SK-N-SH (cell line): Measurements from ENCODE around the gene TMEM214. TPM values are rescaled to one million over a fixed set of nuclear protein-coding genes. Genes with fewer than 3 reads are reported as not detected.

Experiments used
- CTCF ChIA-PET: fragments of 300-600, 350-600 bp; formaldehyde crosslinking; extraction: SDS; loops from one replicate; lab custom pipeline; 2021; lab: Yijun Ruan, JAX
- POLR2A ChIA-PET: fragments of 350-600 bp; sonication (Branson Sonifier 250); formaldehyde crosslinking; extraction: SDS; loops from one replicate; lab custom pipeline; 2020; ENCODE audit warnings: antibody characterized with exemption, inconsistent platforms; lab: Yijun Ruan, JAX
- DNase-seq: peaks from one replicate; pipeline ENCODE4 v3.0.0; 2012
- H2AFZ ChIP-seq: fragments of 200-600 bp; sonication (generic); 2 replicates; pipeline ENCODE4 v1.8.1; 2016; ENCODE audit warnings: antibody characterized with exemption, mild to moderate bottlenecking, low read depth
- H3F3A ChIP-seq: fragments of 200-600 bp; sonication (generic); replicated peaks from 2 replicates; pipeline ENCODE3; 2016; ENCODE audit warnings: antibody characterized with exemption, mild to moderate bottlenecking; ENCODE audit not compliant: insufficient read depth
- H3K27ac ChIP-seq, 2 experiments: fragments of 200-500 bp in 1 of 2; fragments of 200-600 bp in 1 of 2; sonication (Bioruptor generic) in 1 of 2; sonication (generic), shearing (Covaris generic) in 1 of 2; 2 replicates each; pipeline versions ENCODE4 v1.5.1 to v1.6.1; 2014 to 2016; ENCODE audit warnings: low read depth in 2 of 2, inconsistent platforms in 1 of 2, low read length in 1 of 2, mild to moderate bottlenecking in 1 of 2, mixed read lengths in 1 of 2
- H3K27me3 ChIP-seq: fragments of 200-600 bp; sonication (generic), shearing (Covaris generic); 2 replicates; pipeline ENCODE4 v1.6.1; 2016; ENCODE audit warnings: mixed run types; ENCODE audit not compliant: insufficient read depth
- H3K36me3 ChIP-seq, 2 experiments: fragments of 200-500 bp in 1 of 2; fragments of 200-600 bp in 1 of 2; sonication (Bioruptor generic) in 1 of 2; sonication (generic) in 1 of 2; replicated peaks in 1 of 2; 2 replicates each; pipeline versions ENCODE3 to v1.5.1; 2014 to 2016; ENCODE audit warnings: low read length in 1 of 2, mild to moderate bottlenecking in 1 of 2; ENCODE audit not compliant: insufficient read depth in 2 of 2, control insufficient read depth in 1 of 2
- H3K4me1 ChIP-seq, 2 experiments: fragments of 200-500 bp in 1 of 2; fragments of 200-600 bp in 1 of 2; sonication (Bioruptor generic) in 1 of 2; sonication (generic), shearing (Covaris generic) in 1 of 2; 2 replicates each; pipeline versions ENCODE4 v1.5.1 to v1.6.1; 2014 to 2016; ENCODE audit warnings: low read depth in 1 of 2, low read length in 1 of 2, mixed run types in 1 of 2; ENCODE audit not compliant: insufficient read depth in 2 of 2, control insufficient read depth in 1 of 2
- H3K4me2 ChIP-seq: fragments of 200-600 bp; sonication (generic), shearing (Covaris generic); 2 replicates; pipeline ENCODE4 v1.6.1; 2017; ENCODE audit warnings: mixed run types
- H3K4me3 ChIP-seq, 2 experiments: fragments of 200-500 bp in 1 of 2; fragments of 200-600 bp in 1 of 2; sonication (Bioruptor generic) in 1 of 2; sonication (generic), shearing (Covaris generic) in 1 of 2; 2 replicates each; pipeline versions ENCODE4 v1.5.1 to v1.8.1; 2014 to 2016; ENCODE audit warnings: low read depth in 2 of 2, inconsistent platforms in 1 of 2, low read length in 1 of 2, mild to moderate bottlenecking in 1 of 2, mixed read lengths in 1 of 2, moderate library complexity in 1 of 2
- H3K79me2 ChIP-seq: fragments of 200-600 bp; sonication (generic); 2 replicates; pipeline ENCODE4 v1.8.1; 2017; ENCODE audit warnings: mild to moderate bottlenecking; ENCODE audit not compliant: insufficient read depth
- H3K9ac ChIP-seq: fragments of 200-600 bp; sonication (generic); 2 replicates; pipeline ENCODE4 v1.6.1; 2017; ENCODE audit warnings: mixed run types
- H3K9me2 ChIP-seq: fragments of 200-600 bp; sonication (generic); 2 replicates; pipeline ENCODE4 v1.6.1; 2017; ENCODE audit warnings: mixed run types
- H3K9me3 ChIP-seq: fragments of 200-600 bp; sonication (generic); 2 replicates; pipeline ENCODE4 v1.6.1; 2017; ENCODE audit warnings: mixed run types, mild to moderate bottlenecking, moderate library complexity
- H4K20me1 ChIP-seq: fragments of 200-600 bp; sonication (generic); 2 replicates; pipeline ENCODE4 v1.6.1; 2017; ENCODE audit warnings: mild to moderate bottlenecking, mixed run types; ENCODE audit not compliant: insufficient read depth
- CTCF ChIP-seq: fragments of 200-600 bp; sonication (generic); IDR thresholded peaks from 2 replicates; pipeline ENCODE4 v1.6.1; 2017; ENCODE audit warnings: antibody characterized with exemption, mild to moderate bottlenecking, moderate library complexity
- ELF1 ChIP-seq: IDR thresholded peaks from 2 replicates; pipeline ENCODE4 v1.4.0; 2012
- EP300 ChIP-seq, 2 experiments: IDR thresholded peaks; 2 replicates each; pipeline versions ENCODE4 v1.4.0 to v1.6.1; 2012; ENCODE audit warnings: borderline replicate concordance in 1 of 2, low read depth in 1 of 2, low read length in 1 of 2
- FOSL2 ChIP-seq: IDR thresholded peaks from 2 replicates; pipeline ENCODE4 v1.4.0; 2012; ENCODE audit warnings: low read depth, mild to moderate bottlenecking, moderate library complexity, borderline replicate concordance
- FOXM1 ChIP-seq: IDR thresholded peaks from 2 replicates; pipeline ENCODE4 v1.4.0; 2012; ENCODE audit warnings: low read depth, mild to moderate bottlenecking
- GABPA ChIP-seq: IDR thresholded peaks from 2 replicates; pipeline ENCODE4 v1.4.0; 2012; ENCODE audit warnings: low read depth, mild to moderate bottlenecking
- GATA2 ChIP-seq: sonication (generic); formaldehyde crosslinking; IDR thresholded peaks from 2 replicates; pipeline ENCODE4 v1.5.0; 2020; ENCODE audit warnings: mild to moderate bottlenecking, missing genetic modification reagents
- JUND ChIP-seq: IDR thresholded peaks from 2 replicates; pipeline ENCODE4 v1.4.0; 2012
- MAX ChIP-seq: IDR thresholded peaks from 2 replicates; pipeline ENCODE4 v1.4.0; 2012; ENCODE audit warnings: low read depth
- NRF1 ChIP-seq: IDR thresholded peaks from 2 replicates; pipeline ENCODE4 v1.6.1; 2012; ENCODE audit warnings: low read depth, mild to moderate bottlenecking, low read length
- PBX3 ChIP-seq: IDR thresholded peaks from 2 replicates; pipeline ENCODE4; 2012
- POLR2AphosphoS5 ChIP-seq: IDR thresholded peaks from 2 replicates; pipeline ENCODE4 v1.6.1; 2012; ENCODE audit warnings: low read depth, low read length
- RAD21 ChIP-seq: IDR thresholded peaks from 2 replicates; pipeline ENCODE4 v1.6.1; 2012; ENCODE audit warnings: mild to moderate bottlenecking, low read length
- RCOR1 ChIP-seq: fragments of 150-350 bp; IDR thresholded peaks from 2 replicates; pipeline ENCODE4 v1.6.1; 2017; ENCODE audit warnings: antibody characterized with exemption, low read length
- REST ChIP-seq: IDR thresholded peaks from 2 replicates; pipeline ENCODE4 v1.6.1; 2012; ENCODE audit warnings: mild to moderate bottlenecking, low read depth, low read length, moderate library complexity
- RFX5 ChIP-seq: IDR thresholded peaks from 2 replicates; pipeline ENCODE4 v1.6.1; 2012; ENCODE audit warnings: mild to moderate bottlenecking, improper control_type of control experiment, low read length
- SIN3A ChIP-seq: IDR thresholded peaks from 2 replicates; pipeline ENCODE4 v1.6.1; 2012; ENCODE audit warnings: low read depth, mild to moderate bottlenecking, low read length, moderate library complexity, borderline replicate concordance
- USF1 ChIP-seq: IDR thresholded peaks from 2 replicates; pipeline ENCODE4 v1.4.0; 2012; ENCODE audit warnings: low read depth, borderline replicate concordance
- WGBS: methylation state at CpG from one replicate; pipeline ENCODE4 v1.1.6; 2017; ENCODE audit warnings: low lambda C conversion rate; 5-methylcytosine and 5-hydroxymethylcytosine counted together
- polyA plus RNA-seq, 3 experiments: library from polyadenylated mRNA; depleted of rRNA; stranded (reverse); fragments of >200 nt; gene quantifications; 2 replicates each; pipeline ENCODE4 v1.2.3, GENCODE V29; 2012

Gene TMEM214
- polyA plus RNA-seq, 1 of the 3 experiments (the other 2 are of a cell fraction) = 69.4 TPM

- H3K9ac ChIP-seq = peak overlapping the region; percentile 94
- H3K9me2 ChIP-seq = no peaks in the 10 kb centered on the region
- H3K27ac ChIP-seq = peak overlapping the region; percentile 75 to 89; a peak in 3 of 4 replicates
- no peaks in the 10 kb centered on the region for H3K27me3 ChIP-seq
- DNase-seq = no peak
- H3K4me1 ChIP-seq = peaks cover 44 to 60% of the 10 kb centered on the region in 2 experiments
- ChIA-PET CTCF (interaction anchor here (0.6 to 18.5 kb wide), 8 partner anchors 9 to 87 kb away, joined by 3 to 227 read pairs (median 5); partner anchors contain the start of genes AGBL5, EMILIN1 and KHK), POLR2A (interaction anchor here (0.6 to 5.7 kb wide), 10 partner anchors 7 to 1824 kb away, joined by 3 to 80 read pairs (median 16); partner anchors contain the start of genes AGBL5, KHK and TMEM214)
- TF ChIP-seq REST = no peak
- peaks cover 37 to 38% of the 10 kb centered on the region in 2 experiments for H3K36me3 ChIP-seq
- WGBS = 3% methylated on average over 11 of the region's 11 CpGs
- H2AFZ ChIP-seq = peak overlapping the region; percentile 84; the same call in 1 of the 2 replicates
- H3K4me2 ChIP-seq = peak overlapping the region; percentile 88
- peak overlapping the region; percentile 97 to 98 for H3K4me3 ChIP-seq
- H4K20me1 ChIP-seq = peaks cover 14% of the 10 kb centered on the region
- peaks cover 6% of the 10 kb centered on the region for H3F3A ChIP-seq
- no peaks in the 10 kb centered on the region for H3K9me3 ChIP-seq
- H3K79me2 ChIP-seq = peaks cover 56% of the 10 kb centered on the region
Measured at GRCh38 chr2:27070653-27071276, 38.0 kb downstream of the TMEM214 start.

- Histone ChIP-seq H3K27me3 (no peaks in the 10 kb centered on the region), H3K4me2 (peak within 1 kb of the TSS; percentile 89), H2AFZ (peak within 1 kb of the TSS; percentile 84), H3F3A (peaks cover 9% of the 10 kb centered on the region), H4K20me1 (peaks cover 14% of the 10 kb centered on the region), H3K27ac (peak within 1 kb of the TSS; percentile 89 to 98), H3K79me2 (peaks cover 51% of the 10 kb centered on the region), H3K4me3 (peak within 1 kb of the TSS; percentile 97 to 98), H3K9me3 (no peaks in the 10 kb centered on the region), H3K4me1 (peaks cover 44 to 66% of the 10 kb centered on the region in 2 experiments), H3K9me2 (no peaks in the 10 kb centered on the region), H3K9ac (peak within 1 kb of the TSS; percentile 94), H3K36me3 (peaks cover 30 to 35% of the 10 kb centered on the region in 2 experiments)
- 0% methylated on average over 22 of the region's 86 CpGs for WGBS
- DNase-seq = peak; percentile 100
- POLR2A ChIA-PET = interaction anchor here (0.6 to 5.7 kb wide), 11 partner anchors 8 to 1823 kb away, joined by 3 to 80 read pairs (median 14); partner anchors contain the start of genes ABHD1, AGBL5, KHK and TMEM214
- CTCF ChIA-PET = interaction anchor here (0.7 to 18.5 kb wide), 9 partner anchors 10 to 208 kb away, joined by 3 to 227 read pairs (median 4); partner anchors contain the start of genes AGBL5, EMILIN1 and KHK
- TF ChIP-seq JUND (no peak), POLR2AphosphoS5 (peak; percentile 94), MAX (peak; percentile 72), USF1 (no peak), EP300 (IDR thresholded peaks at IDR 0.05; ENCODE audit: borderline replicate concordance in 1 of 2, low read depth in 1 of 2, low read length in 1 of 2) (peak in 1 of 2 experiments; percentile 41; a peak in 1 of 4 replicates), FOXM1 (no peak), RFX5 (no peak), NRF1 (no peak), GABPA (peak; percentile 91), ELF1 (no peak), CTCF (peak; percentile 8; the same call in 1 of the 2 replicates), PBX3 (no peak), GATA2 (no peak), FOSL2 (no peak), SIN3A (peak; percentile 92), RAD21 (no peak), RCOR1 (0 out of 2 replicates have a peak, but pooled peaks have one; percentile 52)
Measured at GRCh38 chr2:27071277-27071989, 38.7 kb downstream of the TMEM214 start, which contains the start of gene OST4. Gene OST4 (minus strand): TSS chr2:27071654.
